ENCODE measurements around the gene SNX19.
A peak's percentile ranks its signal among the peaks of the same experiment; 100 is the strongest.
"Not testable (repeated sequence)": the region's sequence is repeated elsewhere in the genome, so short reads cannot be mapped to it uniquely, and the experiment has no call there.

SNX19 gene

GRCh38 chr11:130916238-130916855 lies at the start of gene SNX19:
Gene SNX19 (minus strand): TSS chr11:130916479. CDS start chr11:130915939, 540 bp downstream.
- peak; percentile 73 for DNase-seq

- DNase-seq = no peak
Measured at GRCh38 chr11:130964058-130964792, 47.9 kb upstream of the SNX19 start.

- DNase-seq = no peak
Measured at GRCh38 chr11:130947889-130948288, 31.6 kb upstream of the SNX19 start.

GRCh38 chr11:130947481-130947880 lies 31.2 kb upstream of the SNX19 start:
- DNase-seq = no peak

GRCh38 chr11:130947058-130947457 lies 30.8 kb upstream of the SNX19 start:
- no peak for DNase-seq

GRCh38 chr11:130945896-130946295 lies 29.6 kb upstream of the SNX19 start:
- no peak for DNase-seq

GRCh38 chr11:130940706-130941105 lies 24.4 kb upstream of the SNX19 start:
- no peak for DNase-seq

GRCh38 chr11:130937051-130937450 lies 20.8 kb upstream of the SNX19 start:
- DNase-seq = no peak

GRCh38 chr11:130932086-130932712 lies 15.9 kb upstream of the SNX19 start:
- DNase-seq = no peak

- no peak for DNase-seq
Measured at GRCh38 chr11:130924750-130925149, 8.5 kb upstream of the SNX19 start.

- DNase-seq = not testable (repeated sequence)
Measured at GRCh38 chr11:130920612-130921011, 4.3 kb upstream of the SNX19 start.

- no peak for DNase-seq
Measured at GRCh38 chr11:130918081-130918480, 1.8 kb upstream of the SNX19 start.

- no peak for DNase-seq
Measured at GRCh38 chr11:130916910-130917309, 631 bp upstream of the SNX19 start.

- DNase-seq = no peak
Measured at GRCh38 chr11:130915603-130916237, 559 bp downstream of the SNX19 start.

- no peak for DNase-seq
Measured at GRCh38 chr11:130913268-130913667, 3.0 kb downstream of the SNX19 start.

GRCh38 chr11:130912552-130912951 lies 3.7 kb downstream of the SNX19 start:
- no peak for DNase-seq

GRCh38 chr11:130911306-130911705 lies 5.0 kb downstream of the SNX19 start:
- DNase-seq = no peak

GRCh38 chr11:130909650-130910049 lies 6.6 kb downstream of the SNX19 start:
- DNase-seq = no peak

GRCh38 chr11:130908770-130909625 lies 7.3 kb downstream of the SNX19 start:
- no peak for DNase-seq

GRCh38 chr11:130908061-130908460 lies 8.2 kb downstream of the SNX19 start:
- DNase-seq = no peak

- no peak for DNase-seq
Measured at GRCh38 chr11:130907229-130907628, 9.1 kb downstream of the SNX19 start.

- DNase-seq = no peak
Measured at GRCh38 chr11:130906616-130907015, 9.7 kb downstream of the SNX19 start.

- no peak for DNase-seq
Measured at GRCh38 chr11:130905512-130905911, 10.8 kb downstream of the SNX19 start.

Measured in T1000 (cell line).